IPS-11a (cell line): ENCODE measurements around the gene GPR18.
"Not testable (repeated sequence)": the region's sequence is repeated elsewhere in the genome, so short reads cannot be mapped to it uniquely, and the experiment has no call there.

Experiments used
- H3K4me3 ChIP-seq: one replicate; pipeline ENCODE4 v1.5.1; 2013; ENCODE audit warnings: low read depth, low read length, control low read depth

GPR18 gene

GRCh38 chr13:99231721-99232120, 26.5 kb downstream of the GPR18 start:
- H3K4me3 ChIP-seq, result no peak overlapping the region

GRCh38 chr13:99230991-99231390, 27.2 kb downstream of the GPR18 start:
- H3K4me3 ChIP-seq, result no peak overlapping the region

DNA sequence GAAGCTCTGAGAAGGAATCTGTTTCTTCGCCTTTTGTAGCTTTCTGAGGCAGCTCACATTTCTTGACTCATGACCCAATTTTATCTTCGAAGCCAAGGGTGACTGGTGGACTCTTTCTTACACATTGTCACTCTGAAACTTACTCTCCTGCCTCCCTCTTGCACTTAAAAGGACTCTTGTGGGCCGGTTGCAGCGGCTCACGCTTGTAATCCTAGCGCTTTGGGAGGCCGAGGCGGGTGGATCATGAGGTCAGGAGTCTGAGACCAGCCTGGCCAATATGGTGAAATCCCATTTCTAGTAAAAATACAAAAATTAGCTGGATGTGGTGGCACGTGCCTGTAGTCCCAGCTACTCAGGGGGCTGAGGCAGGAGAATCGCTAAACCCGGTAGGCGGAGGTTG, 27.6 kb downstream of the GPR18 start:
- H3K4me3 ChIP-seq, result not testable (repeated sequence)

DNA sequence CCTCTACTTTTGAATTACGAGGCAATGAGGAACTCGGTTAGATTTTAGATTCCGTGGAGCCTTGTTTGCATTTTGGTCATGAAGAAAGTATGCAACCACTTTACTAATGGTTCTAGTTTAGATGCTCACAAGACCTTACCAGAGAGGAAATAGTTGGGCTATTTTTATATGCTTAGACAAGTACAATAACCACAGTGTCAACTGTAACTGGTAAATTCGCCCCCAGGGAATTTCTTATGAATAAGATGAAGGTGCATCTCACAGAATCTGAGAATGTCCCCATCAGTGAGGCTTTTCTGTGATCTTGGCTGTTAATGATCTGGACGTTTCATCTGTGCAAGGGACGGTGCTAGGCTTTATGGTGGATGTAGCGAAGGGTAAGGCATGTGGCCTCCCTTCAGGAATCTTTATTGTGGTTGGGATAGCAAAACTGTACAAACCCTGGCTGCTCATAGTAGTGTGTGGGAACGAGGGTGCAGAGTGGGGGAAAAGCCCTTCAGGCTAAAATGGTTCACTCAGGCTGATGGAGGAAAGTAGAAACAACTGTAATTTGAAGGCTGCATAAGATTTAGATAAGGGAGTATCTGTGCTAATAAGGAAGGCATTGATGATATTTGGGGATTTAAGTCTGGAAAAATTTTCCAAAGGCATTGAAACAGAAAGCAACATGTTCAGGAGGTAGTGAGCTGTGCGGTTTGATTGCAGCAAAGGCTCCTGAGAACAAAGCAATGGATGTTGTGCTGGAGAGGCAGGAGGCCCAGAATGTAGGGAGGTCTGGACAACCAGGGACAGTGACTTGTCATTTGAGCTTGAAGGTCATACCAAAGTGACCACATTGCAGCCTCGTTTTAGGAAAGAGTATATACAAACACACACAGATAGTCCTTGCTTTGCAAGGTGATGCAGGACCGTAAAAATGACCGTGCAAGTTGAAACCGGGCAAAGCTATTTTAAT, 29.2 kb downstream of the GPR18 start:
- H3K4me3 ChIP-seq, result no peak overlapping the region

DNA sequence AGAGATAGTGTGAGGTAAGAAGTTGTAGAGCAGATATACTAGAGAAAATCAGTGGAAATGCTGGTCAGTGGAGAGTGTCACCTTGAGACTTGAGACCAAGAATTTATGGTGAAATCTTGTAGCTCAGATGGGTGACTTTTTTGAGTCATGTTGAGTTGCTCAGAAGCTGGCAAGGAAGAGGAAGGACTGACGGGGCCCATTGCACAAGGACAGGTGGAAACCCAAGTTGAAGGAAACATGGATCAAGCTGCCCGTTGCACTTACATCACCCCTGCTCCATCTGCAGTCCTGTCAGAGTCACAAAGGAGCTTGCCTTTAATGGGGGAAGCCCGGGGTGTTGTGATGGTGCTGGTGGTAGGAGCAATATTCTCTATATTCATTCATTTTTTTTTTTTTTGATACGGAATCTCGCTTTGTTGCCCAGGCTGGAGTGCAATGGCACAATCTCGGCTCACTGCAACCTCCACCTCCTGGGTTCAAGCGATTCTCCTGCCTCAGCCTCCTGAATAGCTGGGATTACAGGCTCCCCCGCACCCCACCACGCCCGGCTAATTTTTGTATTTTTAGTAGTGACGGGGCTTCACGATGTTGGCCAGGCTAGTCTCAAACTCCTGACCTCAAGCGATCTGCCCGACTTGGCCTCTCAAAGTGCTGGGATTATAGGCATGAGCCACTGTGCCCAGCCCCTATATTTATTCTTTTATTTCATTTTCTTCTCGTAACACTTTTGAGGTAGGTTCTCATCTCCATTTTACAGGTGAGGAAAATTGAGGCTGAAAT, 30.1 kb downstream of the GPR18 start:
- H3K4me3 ChIP-seq, result no peak overlapping the region

DNA sequence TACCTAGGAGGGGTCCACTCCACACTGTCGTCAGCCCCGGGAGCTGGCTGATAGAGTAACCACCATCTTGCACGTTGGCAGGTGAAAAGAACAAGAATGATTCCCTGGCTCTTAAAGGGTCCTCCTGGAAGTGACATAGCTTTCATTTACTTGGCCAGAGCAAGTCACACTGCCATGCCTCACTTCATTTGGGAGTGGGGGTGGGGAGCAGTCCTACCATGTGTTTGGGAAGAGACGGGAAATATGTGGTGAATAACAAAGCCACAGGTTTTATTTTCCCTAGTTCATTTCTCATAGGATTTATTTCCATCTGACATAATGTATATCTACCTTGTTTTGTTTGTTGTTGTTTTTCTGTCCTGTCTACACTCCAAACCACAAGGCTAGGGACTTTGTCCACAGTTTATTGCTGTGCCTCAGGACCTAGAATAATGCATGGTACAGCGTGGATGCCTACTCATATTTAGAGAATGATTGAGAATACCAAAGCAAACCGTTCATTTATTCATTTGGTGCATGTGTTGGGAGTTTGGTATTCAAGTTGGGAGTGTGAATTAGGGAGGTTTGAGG, 30.8 kb downstream of the GPR18 start:
- H3K4me3 ChIP-seq, result no peak overlapping the region

- H3K4me3 ChIP-seq, result no peak overlapping the region
These were observed 31.7 kb downstream of the GPR18 start for GRCh38 chr13:99226513-99226912.

DNA sequence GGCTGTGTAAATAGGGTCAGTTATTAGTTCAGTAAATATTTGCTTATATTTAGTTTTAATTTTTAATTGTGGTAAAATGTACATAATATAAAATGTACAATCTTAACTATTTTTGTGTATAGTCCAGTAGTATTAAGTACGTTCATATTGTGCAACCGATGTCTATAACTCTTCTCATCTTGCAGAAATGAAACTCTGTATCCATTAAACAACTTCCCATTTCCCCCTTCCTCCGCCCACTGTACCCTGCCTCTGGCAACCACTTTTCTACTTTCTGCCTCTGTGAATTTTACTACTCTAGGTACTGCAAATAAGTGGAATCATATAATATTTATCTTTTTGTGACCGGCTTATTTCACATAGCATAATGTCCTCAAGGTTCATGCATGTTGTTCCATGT, 33.1 kb downstream of the GPR18 start:
- H3K4me3 ChIP-seq, result no peak overlapping the region

GRCh38 chr13:99224021-99224420, 34.2 kb downstream of the GPR18 start:
- H3K4me3 ChIP-seq, result no peak overlapping the region

DNA sequence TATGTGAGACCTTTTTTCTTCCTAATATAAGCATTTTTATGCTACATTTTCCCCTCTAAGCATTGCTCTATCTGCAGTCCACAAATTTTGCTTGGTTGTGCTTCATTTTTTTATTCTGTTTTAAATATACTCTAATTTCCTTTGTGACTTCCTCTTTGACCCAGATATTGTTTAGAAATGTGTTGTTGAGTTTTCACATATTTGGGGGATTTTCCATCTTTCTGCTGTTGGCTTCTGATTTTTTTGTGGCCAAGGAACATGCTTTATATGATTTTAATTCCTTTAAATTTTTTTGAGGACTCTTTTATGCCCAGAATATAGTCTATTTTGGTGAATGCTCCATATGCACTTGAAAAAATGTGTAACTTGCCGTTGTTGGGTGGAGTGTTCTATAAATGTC, 34.6 kb downstream of the GPR18 start:
- H3K4me3 ChIP-seq, result no peak overlapping the region

DNA sequence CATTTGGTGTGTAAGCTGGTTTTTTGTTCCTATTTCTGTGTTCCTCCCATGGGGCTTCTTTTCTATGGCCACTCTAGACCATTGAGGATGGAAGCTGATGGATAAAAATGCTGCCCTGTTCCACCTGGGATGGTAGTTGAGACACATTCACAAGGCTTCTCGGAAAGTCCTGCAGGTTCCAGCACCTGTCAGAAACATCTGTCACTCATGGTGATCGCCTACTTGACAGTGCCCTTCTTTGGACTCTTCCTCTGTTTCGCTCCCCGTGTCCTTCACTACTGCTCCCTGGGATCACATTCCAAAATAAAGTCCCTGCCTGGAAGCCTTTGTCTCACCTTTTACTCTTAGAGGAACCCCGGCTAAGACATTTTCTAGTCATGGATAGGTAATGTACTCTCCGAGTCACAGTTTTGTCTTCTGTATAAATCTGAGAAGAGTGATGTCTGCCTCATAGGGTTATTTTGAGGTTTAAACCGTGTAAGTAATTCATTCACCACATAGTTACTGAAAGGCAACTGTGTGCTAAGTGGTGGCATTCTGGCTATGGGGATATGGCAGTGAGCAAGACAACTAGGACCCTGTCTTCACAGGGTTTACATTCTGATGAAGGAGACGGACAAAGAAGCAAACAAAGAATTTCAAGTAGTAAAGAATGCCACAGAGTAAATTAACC, 36.5 kb downstream of the GPR18 start:
- H3K4me3 ChIP-seq, result no peak overlapping the region

GRCh38 chr13:99220199-99220935, 37.8 kb downstream of the GPR18 start:
- no peak overlapping the region for H3K4me3 ChIP-seq

GRCh38 chr13:99218969-99219368, 39.2 kb downstream of the GPR18 start:
- H3K4me3 ChIP-seq, result no peak overlapping the region

GRCh38 chr13:99218545-99218944, 39.6 kb downstream of the GPR18 start:
- no peak overlapping the region for H3K4me3 ChIP-seq

DNA sequence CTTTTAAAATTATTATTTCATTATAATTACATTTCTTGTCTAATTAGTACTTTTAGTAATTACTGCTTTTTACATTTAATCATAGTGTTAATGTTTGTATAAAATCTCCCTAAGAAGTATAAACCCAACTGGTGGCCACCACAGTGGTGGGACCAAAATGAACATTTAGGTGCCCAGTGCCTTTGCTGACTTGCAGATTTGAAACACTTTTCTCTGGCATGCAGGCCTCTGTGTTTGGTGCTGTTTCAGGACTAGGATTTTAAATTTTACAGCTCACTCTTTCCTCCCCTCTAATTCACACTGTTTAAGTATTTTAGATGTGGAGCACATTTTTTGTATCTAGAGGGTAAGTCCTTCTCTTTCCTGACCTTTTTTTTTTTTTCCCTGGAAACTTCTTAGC, 40.1 kb downstream of the GPR18 start:
- no peak overlapping the region for H3K4me3 ChIP-seq

DNA sequence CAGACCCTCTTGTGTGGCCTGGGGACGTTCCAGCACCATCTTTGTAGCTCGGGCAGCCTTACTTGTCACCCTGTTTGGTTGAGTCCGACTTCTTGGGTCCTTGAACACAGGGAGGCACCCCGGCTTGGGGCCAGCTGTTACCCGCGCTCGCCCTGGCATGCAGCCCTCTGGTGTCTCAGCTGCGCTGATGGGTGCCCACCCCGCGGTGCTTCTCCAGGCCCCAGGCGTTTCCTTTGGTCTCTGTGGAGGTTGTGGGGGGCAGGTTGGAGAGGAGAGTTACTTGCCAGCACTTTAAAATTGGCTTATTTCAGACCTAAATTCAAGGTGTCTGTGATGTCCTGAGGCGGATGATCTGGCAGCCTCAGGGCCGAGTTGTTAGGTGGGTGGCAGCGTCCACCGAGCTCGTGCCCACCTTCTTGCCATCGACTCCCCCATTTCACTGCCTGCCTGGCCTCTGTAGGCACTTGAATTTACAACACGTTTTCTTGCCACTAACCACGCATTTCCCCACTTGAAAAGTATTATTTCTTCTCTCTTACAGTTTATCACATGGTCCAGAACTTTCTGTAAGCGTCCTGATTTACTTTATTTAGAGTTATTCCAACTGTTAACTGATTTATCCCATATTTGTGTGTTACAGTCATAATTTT, 40.6 kb downstream of the GPR18 start:
- no peak overlapping the region for H3K4me3 ChIP-seq

GRCh38 chr13:99215184-99215830, 42.9 kb downstream of the GPR18 start:
- no peak overlapping the region for H3K4me3 ChIP-seq

DNA sequence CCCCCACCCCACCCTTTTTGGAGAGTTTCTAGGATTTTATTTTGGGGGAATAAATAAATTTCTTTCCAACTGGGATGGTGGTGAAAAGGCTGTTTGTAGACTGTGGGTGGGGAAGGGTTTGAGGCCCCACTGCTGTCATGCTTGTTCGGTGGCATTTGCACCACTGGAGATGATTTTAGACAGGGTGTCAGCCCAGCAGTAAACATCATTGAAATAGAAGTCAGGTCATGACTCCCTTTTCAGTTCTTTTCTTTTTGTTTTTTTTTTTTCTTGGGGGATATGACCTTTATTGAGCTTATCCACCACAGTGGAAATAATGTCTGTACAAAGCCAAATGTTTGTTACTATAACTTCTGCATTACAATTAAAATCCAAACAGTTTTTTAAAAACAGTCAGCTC, 43.4 kb downstream of the GPR18 start:
- no peak overlapping the region for H3K4me3 ChIP-seq

- no peak overlapping the region for H3K4me3 ChIP-seq
These were observed 43.9 kb downstream of the GPR18 start for GRCh38 chr13:99214232-99214631.
